OCI-LY3 (cell line): Measurements from ENCODE around the gene TF.

Experiments
- H2AFZ ChIP-seq: fragments of 200-600, 300-600 bp; shearing (Covaris generic); 2 replicates; pipeline ENCODE4 v1.6.0; 2014; ENCODE audit warnings: antibody characterized with exemption, low read depth, low read length
- H3K27ac ChIP-seq: fragments of 200-600, 300-600 bp; sonication (generic); 2 replicates; pipeline ENCODE4 v1.5.1; 2014; ENCODE audit warnings: mild to moderate bottlenecking, low read length, moderate library complexity, mixed read lengths
- H3K27me3 ChIP-seq: fragments of 200-600, 300-600 bp; sonication (generic); 2 replicates; pipeline ENCODE4 v1.6.1; 2014; ENCODE audit warnings: low read depth, low read length, mixed read lengths
- H3K36me3 ChIP-seq: fragments of 200-600, 300-600 bp; sonication (generic); replicated peaks from 2 replicates; pipeline ENCODE3; 2014; ENCODE audit warnings: low read depth, low read length, mixed read lengths
- H3K4me1 ChIP-seq: fragments of 300-600, 200-600 bp; sonication (generic); 2 replicates; pipeline ENCODE4 v1.6.1; 2014; ENCODE audit warnings: low read length, mixed read lengths
- H3K4me2 ChIP-seq: fragments of 200-600, 300-600 bp; sonication (generic); 2 replicates; pipeline ENCODE4 v1.6.1; 2014; ENCODE audit warnings: low read length, mixed read lengths
- H3K4me3 ChIP-seq: fragments of 300-600, 200-600 bp; sonication (generic); 2 replicates; pipeline ENCODE4 v1.5.1; 2014; ENCODE audit warnings: antibody characterized with exemption, mild to moderate bottlenecking, low read length, moderate library complexity
- H3K79me2 ChIP-seq: fragments of 300-600, 200-600 bp; shearing (Covaris generic); 2 replicates; pipeline ENCODE4 v1.6.1; 2014; ENCODE audit warnings: mild to moderate bottlenecking, low read length, mixed read lengths
- H3K9ac ChIP-seq: fragments of 300-600, 200-600 bp; shearing (Covaris generic); 2 replicates; pipeline ENCODE4 v1.6.0; 2014; ENCODE audit warnings: mild to moderate bottlenecking, low read length, moderate library complexity
- H3K9me3 ChIP-seq: fragments of 200-600, 300-600 bp; shearing (Covaris generic); 2 replicates; pipeline ENCODE4 v1.6.1; 2014; ENCODE audit warnings: low read length, mixed read lengths; ENCODE audit not compliant: insufficient read depth
- H4K20me1 ChIP-seq: fragments of 200-600, 300-600 bp; sonication (generic); 2 replicates; pipeline ENCODE4 v1.6.1; 2016; ENCODE audit warnings: low read length, mixed read lengths; ENCODE audit not compliant: insufficient read depth
- EZH2phosphoT487 ChIP-seq: fragments of 200-600 bp; shearing (Covaris generic); IDR thresholded peaks from 2 replicates; pipeline ENCODE4 v1.6.1; 2018; ENCODE audit warnings: antibody characterized with exemption, mixed run types, low read depth
- TF ChIP-seq, protein P1 (sequence below): fragments of 200-600, 300-600 bp; sonication (generic); IDR thresholded peaks from 2 replicates; pipeline ENCODE4 v1.5.1; 2014; ENCODE audit warnings: antibody characterized with exemption, low read length, low read depth

Gene TF

DNA sequence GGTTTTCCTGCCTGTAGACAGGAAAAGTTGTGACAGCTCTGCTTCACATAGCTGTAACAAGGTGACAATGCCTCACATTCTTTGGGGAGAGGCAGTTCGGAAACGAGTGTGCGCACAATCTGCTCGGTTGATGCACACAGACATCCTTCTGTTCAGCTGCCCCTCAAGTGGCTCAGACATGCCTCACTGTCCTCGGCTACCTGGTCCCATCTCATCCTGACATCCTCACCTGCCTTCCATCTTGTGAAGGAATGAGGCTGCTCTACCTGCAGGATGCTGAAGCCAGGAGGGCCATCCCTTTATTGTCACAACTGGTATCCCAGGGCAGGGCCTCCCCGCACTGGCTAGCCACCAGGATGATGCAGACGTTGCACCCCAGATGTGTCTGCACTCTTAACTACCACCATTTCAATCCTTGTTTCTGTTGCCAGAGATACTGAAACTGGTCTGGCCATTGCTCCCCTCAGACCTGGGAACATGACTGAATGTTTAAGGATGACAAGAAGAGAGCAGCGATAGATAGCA, 78.8 kb downstream of the TF start:
- no peaks in the 10 kb centered on the region for H4K20me1 ChIP-seq
- no peaks in the 10 kb centered on the region for H3K27me3 ChIP-seq
- H3K36me3 ChIP-seq = peaks cover 38% of the 10 kb centered on the region
- H3K4me1 ChIP-seq = no peaks in the 10 kb centered on the region
- TF ChIP-seq, protein P1, sequence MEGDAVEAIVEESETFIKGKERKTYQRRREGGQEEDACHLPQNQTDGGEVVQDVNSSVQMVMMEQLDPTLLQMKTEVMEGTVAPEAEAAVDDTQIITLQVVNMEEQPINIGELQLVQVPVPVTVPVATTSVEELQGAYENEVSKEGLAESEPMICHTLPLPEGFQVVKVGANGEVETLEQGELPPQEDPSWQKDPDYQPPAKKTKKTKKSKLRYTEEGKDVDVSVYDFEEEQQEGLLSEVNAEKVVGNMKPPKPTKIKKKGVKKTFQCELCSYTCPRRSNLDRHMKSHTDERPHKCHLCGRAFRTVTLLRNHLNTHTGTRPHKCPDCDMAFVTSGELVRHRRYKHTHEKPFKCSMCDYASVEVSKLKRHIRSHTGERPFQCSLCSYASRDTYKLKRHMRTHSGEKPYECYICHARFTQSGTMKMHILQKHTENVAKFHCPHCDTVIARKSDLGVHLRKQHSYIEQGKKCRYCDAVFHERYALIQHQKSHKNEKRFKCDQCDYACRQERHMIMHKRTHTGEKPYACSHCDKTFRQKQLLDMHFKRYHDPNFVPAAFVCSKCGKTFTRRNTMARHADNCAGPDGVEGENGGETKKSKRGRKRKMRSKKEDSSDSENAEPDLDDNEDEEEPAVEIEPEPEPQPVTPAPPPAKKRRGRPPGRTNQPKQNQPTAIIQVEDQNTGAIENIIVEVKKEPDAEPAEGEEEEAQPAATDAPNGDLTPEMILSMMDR = no peak
- TF ChIP-seq EZH2phosphoT487 = no peak
- no peak overlapping the region for H3K4me2 ChIP-seq
- H3K4me3 ChIP-seq = no peak overlapping the region
- H3K9me3 ChIP-seq = no peaks in the 10 kb centered on the region
- H2AFZ ChIP-seq = no peak overlapping the region
- no peak overlapping the region for H3K9ac ChIP-seq
- H3K79me2 ChIP-seq = no peaks in the 10 kb centered on the region
- no peak overlapping the region for H3K27ac ChIP-seq

DNA sequence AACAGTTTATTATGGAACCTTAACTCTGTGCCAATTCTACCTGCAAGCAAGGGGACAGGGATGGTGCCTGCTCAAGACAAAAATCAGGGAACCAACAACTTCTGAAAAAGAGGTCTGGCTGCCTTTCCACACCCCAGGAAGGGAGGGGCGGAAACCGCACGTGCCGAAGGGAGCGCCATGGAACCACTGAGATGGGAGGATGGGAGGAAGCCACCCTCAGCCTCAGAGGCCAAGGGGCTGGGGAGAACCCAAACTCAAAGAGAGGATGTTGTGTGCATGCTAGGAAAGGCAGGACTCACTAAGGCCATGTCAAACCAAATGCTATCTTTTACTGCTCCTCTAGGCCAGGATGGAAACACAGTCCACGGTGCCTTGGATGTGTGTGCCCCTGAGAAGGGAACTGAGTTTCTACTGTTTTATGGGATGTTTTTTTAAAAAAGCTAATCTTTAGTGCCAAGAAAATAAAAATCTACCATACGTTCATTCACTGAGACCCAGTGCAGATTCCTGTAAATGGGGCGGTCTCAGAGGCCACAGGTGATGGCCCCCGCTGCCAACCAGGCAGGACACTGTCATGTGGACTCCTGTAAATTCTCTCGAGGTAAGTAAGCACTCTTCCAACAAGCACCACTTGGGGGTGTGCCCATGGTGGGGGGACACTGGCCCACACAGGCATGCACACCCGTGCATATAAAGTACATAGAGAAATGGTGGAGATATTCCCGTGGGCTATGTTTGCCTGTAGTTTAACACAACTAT, 80.0 kb downstream of the TF start:
- Histone ChIP-seq H3K27ac (no peak overlapping the region), H3K36me3 (peaks cover 27% of the 10 kb centered on the region), H3K4me1 (no peaks in the 10 kb centered on the region), H3K9ac (no peak overlapping the region), H3K4me3 (no peak overlapping the region), H3K4me2 (no peak overlapping the region), H3K27me3 (no peaks in the 10 kb centered on the region), H3K9me3 (no peaks in the 10 kb centered on the region), H4K20me1 (no peaks in the 10 kb centered on the region), H3K79me2 (no peaks in the 10 kb centered on the region), H2AFZ (no peak overlapping the region)
- no peak for TF ChIP-seq EZH2phosphoT487
- TF ChIP-seq, protein P1 = no peak

DNA sequence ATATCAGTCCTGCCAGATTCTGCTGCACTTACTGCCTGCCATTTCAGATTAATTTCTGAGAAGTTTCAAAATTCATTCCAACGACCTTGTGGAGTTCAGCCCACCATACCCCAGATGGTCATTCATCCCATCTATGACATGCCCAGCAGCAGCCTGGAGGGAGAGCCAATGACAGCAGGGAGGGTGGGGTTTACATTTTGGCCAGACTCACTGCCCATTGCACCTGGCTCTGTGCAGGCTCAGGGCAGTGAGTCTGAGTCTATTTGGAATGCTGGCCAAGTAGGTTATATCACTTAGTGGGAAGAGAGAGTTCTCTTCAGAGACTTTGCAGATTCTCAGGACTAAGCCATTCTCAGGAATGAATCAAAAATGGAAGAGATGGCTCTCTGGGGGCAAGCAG, 80.9 kb downstream of the TF start:
- peaks cover under 1% of the 10 kb centered on the region; the same call in 1 of the 2 replicates for H3K4me1 ChIP-seq
- no peak overlapping the region for H3K4me3 ChIP-seq
- no peaks in the 10 kb centered on the region for H3K9me3 ChIP-seq
- no peaks in the 10 kb centered on the region for H3K79me2 ChIP-seq
- no peak overlapping the region for H3K4me2 ChIP-seq
- H4K20me1 ChIP-seq = no peaks in the 10 kb centered on the region
- H2AFZ ChIP-seq = no peak overlapping the region
- no peak overlapping the region for H3K9ac ChIP-seq
- no peak overlapping the region for H3K27ac ChIP-seq
- TF ChIP-seq, protein P1 = no peak
- no peak for TF ChIP-seq EZH2phosphoT487
- H3K27me3 ChIP-seq = no peaks in the 10 kb centered on the region
- peaks cover 17% of the 10 kb centered on the region for H3K36me3 ChIP-seq

DNA sequence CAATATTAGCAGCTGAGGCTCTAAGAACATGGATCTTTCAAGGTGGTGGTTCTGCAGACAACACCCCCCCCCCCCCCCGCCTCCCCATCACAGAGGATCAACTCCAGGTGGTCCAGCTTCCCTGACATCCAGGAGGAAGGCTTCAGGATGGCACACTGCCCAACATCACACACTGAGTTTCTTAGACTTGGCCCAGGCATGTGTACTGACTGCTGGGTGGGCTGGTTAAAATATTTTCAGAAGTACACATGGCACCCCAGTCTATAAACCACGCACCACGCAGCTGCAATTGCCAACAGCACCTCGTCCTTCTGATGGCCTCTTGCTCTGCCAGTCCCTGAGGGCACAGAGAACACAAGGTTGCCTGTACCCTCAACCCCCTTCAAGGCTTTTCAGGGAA, 81.5 kb downstream of the TF start:
- TF ChIP-seq EZH2phosphoT487 = no peak
- TF ChIP-seq, protein P1 = no peak
- Histone ChIP-seq H3K79me2 (no peaks in the 10 kb centered on the region), H3K27me3 (no peaks in the 10 kb centered on the region), H3K27ac (no peak overlapping the region), H2AFZ (no peak overlapping the region), H3K36me3 (peaks cover 13% of the 10 kb centered on the region), H3K4me2 (no peak overlapping the region), H3K4me3 (no peak overlapping the region), H3K9me3 (no peaks in the 10 kb centered on the region), H3K9ac (no peak overlapping the region), H3K4me1 (peaks cover 5% of the 10 kb centered on the region; the same call in 1 of the 2 replicates), H4K20me1 (no peaks in the 10 kb centered on the region)
